PC-3 (cell line): ENCODE results near the gene POLD1.

ENCODE experiments used
- CTCF ChIP-seq: fragments of 300-600 bp; sonication (generic); conservative IDR thresholded peaks from 2 replicates; pipeline ENCODE4 v1.5.1; 2017; ENCODE audit warnings: antibody characterized with exemption, low read depth, mild to moderate bottlenecking, low read length
- EZH2 ChIP-seq: fragments of 300-600 bp; sonication (generic); IDR thresholded peaks from one replicate; pipeline ENCODE4 v1.6.1; 2017; ENCODE audit warnings: antibody characterized with exemption, mild to moderate bottlenecking, low read length; ENCODE audit not compliant: unreplicated experiment
- EZH2phosphoT487 ChIP-seq: fragments of 300-600 bp; sonication (generic); IDR thresholded peaks from 2 replicates; pipeline ENCODE4 v1.6.1; 2018; ENCODE audit warnings: mild to moderate bottlenecking, antibody characterized with exemption, low read length, borderline replicate concordance

DNA sequence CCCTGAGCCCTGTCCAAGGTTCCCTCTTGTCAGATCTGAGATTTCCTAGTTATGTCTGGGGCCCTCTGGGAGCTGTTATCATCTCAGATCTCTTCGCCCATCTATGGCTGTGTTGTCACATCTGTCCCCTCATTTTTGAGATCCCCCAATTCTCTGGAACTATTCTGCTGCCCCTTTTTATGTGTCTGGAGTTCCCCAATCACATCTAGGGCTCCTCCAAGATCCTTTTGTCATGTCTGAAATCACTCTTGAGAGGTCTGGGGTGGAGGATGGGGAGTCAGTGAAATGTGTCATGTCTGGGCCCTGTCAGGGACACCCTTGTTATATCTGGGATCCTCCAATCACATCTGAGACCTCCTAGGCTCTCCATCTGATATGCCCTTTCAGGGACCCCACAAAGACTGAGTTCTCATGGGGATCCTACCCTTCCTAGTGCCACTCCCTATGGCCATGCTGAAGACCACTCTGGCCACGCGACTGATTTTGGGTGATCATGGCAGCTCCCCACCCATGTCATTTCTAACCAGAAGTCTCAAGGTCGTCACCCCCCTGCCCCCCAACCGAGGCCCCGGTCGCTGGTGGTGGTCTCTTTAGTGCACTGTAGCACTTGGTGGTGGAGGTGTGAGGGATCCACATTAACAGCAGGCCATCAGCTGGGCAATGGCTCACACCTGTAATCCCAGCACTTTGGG is 44.8 kb downstream of the POLD1 start:
- TF ChIP-seq EZH2 = no peak
- TF ChIP-seq CTCF = no peak
- no peak for TF ChIP-seq EZH2phosphoT487
